Heart left ventricle (tissue), 16 donors: ENCODE measurements around the gene FAT1. TPM values are rescaled to one million over a fixed set of nuclear protein-coding genes. Genes with fewer than 3 reads are reported as not detected.

Experiments
- ATAC-seq, 4 donors: fragments of 200-7000 bp; cut with Tn5 transposase; one replicate each; pipeline ENCODE4 v1.9.1; 2020 to 2022; ENCODE audit warnings: moderate library complexity in 4 of 4, mild to moderate bottlenecking in 3 of 4, moderate number of reproducible peaks in 1 of 4
- DNase-seq, 5 donors: peaks; one replicate each; pipeline ENCODE4 v3.0.0-alpha.2; 2020
- H3K27ac ChIP-seq, 12 donors: fragments of 200-600 bp; sonication (generic) in 4 of 12; one replicate each; pipeline versions ENCODE4 v1.5.0 to v1.8.0; 2016 to 2022; ENCODE audit warnings: mild to moderate bottlenecking in 2 of 12
- H3K27me3 ChIP-seq, 9 donors: fragments of 200-600 bp; sonication (generic) in 2 of 9; one replicate each; pipeline versions ENCODE4 v1.5.1 to v1.8.0; 2016 to 2022; ENCODE audit warnings: mild to moderate bottlenecking in 3 of 9
- H3K36me3 ChIP-seq, 9 donors: fragments of 200-600 bp; sonication (generic) in 2 of 9; one replicate each; pipeline versions ENCODE4 v1.5.0 to v1.8.0; 2018 to 2022; ENCODE audit warnings: mild to moderate bottlenecking in 2 of 9
- H3K4me1 ChIP-seq, 12 donors: fragments of 200-600 bp; sonication (generic) in 4 of 12; one replicate each; pipeline versions ENCODE4 v1.5.0 to v1.8.0; 2016 to 2022; ENCODE audit warnings: mild to moderate bottlenecking in 3 of 12
- H3K4me3 ChIP-seq, 12 donors: fragments of 200-600 bp; sonication (generic) in 4 of 12; one replicate each; pipeline versions ENCODE4 v1.5.0 to v1.8.0; 2017 to 2022; ENCODE audit warnings: mild to moderate bottlenecking in 9 of 12, moderate library complexity in 4 of 12
- H3K9me3 ChIP-seq, 12 donors: fragments of 200-600 bp; sonication (generic) in 4 of 12; one replicate each; pipeline versions ENCODE4 v1.5.0 to v1.8.0; 2016 to 2022; ENCODE audit warnings: mild to moderate bottlenecking in 1 of 12
- CTCF ChIP-seq, 12 donors: fragments of 200-600 bp; sonication (generic) in 4 of 12; IDR thresholded peaks; one replicate each; pipeline versions ENCODE4 v1.5.0 to v1.8.0; 2018 to 2022; ENCODE audit warnings: antibody characterized with exemption in 12 of 12, mild to moderate bottlenecking in 5 of 12
- POLR2A ChIP-seq, 2 donors: fragments of 450-650 bp; IDR thresholded peaks; one replicate each; pipeline ENCODE4 v1.6.1; 2017; ENCODE audit warnings: antibody characterized with exemption in 2 of 2, mild to moderate bottlenecking in 2 of 2, moderate library complexity in 2 of 2
- WGBS, 4 donors: extraction: QIAGEN DNeasy Blood & Tissue Kit in 2 of 4; methylation state at CpG; one replicate each; pipeline versions ENCODE4 v1.1.5 to v1.1.7; 2013 to 2018; 5-methylcytosine and 5-hydroxymethylcytosine counted together
- intact Hi-C, 10 donors: fragments of 100-400 bp; cut with DNase I; formaldehyde crosslinking; loops; one replicate each; pipeline versions ENCODE4 v1.11.1 to v1.14.2; 2022
- polyA plus RNA-seq, 2 donors: library from polyadenylated mRNA; stranded (reverse); fragments of 200-250 nt; gene quantifications; one replicate each; pipeline ENCODE4 v1.2.3, GENCODE V29; 2013
- total RNA-seq, 9 donors: library from RNA; depleted of rRNA in 2 of 9; stranded (reverse); fragments of >200 nt in 2 of 9; fragmentation: NEBNext Ultra II Directional in 3 of 9; extraction: Animal tissue kit (Norgen Biotek cat#: 25700) in 3 of 9; gene quantifications; one replicate each; pipeline versions ENCODE4 v1.1.0 to v1.2.4, GENCODE V29; 2016 to 2023
- donor health status: ischemic (EF 13 %, LVEDD 7.1; RV severe dilation, severe dysfunction).
- donor health status: healthy with polysubstance abuse.
- donor health status: DM: no; HTN: yes; CAD: no.
- donor health status: DM: no; HTN: no; CAD: no.
- donor health status: ischemic (EF 25% LVEDD 6.9; RV normal size, moderate dysfunction).
- donor health status: ischemic (EF 25% LVEDD 5.7; RV mildly dilated, moderate dysfunction).
- donor health status: healthy.
- donor health status: DM: yes; HTN: yes; CAD: no.
- donor health status: ischemic (EF 35%, LVEDD 5.7; RV mildly dilated, moderate dysfunction).
- donor health status: nonischemic (EF 11% LVEDD 7.7; RV severe dilation, severe dysfunction).
- donor health status: DM: yes; HTN: yes; CAD: no.
- donor health status: PGD.
- donor health status: ischemic (EF 29% LVEDD 5.4; RV normal size, mild dysfunction).
- donor health status: nonischemic (EF 23%, LVEDD 6.1; RV moderate dilation, normal function).

The FAT1 gene
- total and polyA plus RNA-seq, 11 donors = 15.2 to 151 (median 65.9) TPM

- H3K9me3 ChIP-seq = no peaks in the 10 kb centered on the region
- ATAC-seq (peak in 3 of 4 donors; percentile 59 to 71 (median 61)), DNase-seq (peak; percentile 41 to 75 (median 63))
- no peak overlapping the region for H3K27ac ChIP-seq
- no peak for TF ChIP-seq POLR2A (IDR thresholded peaks at IDR 0.05)
- peak; percentile 82 to 94 (median 91) for TF ChIP-seq CTCF (IDR thresholded peaks at IDR 0.05)
- H3K27me3 ChIP-seq = no peaks in the 10 kb centered on the region
- H3K36me3 ChIP-seq = peaks cover 0 to 45% (median 19%) of the 10 kb centered on the region in 9 donors
- H3K4me3 ChIP-seq = no peak overlapping the region
- peaks cover 0 to 16% (median 0%) of the 10 kb centered on the region in 12 donors for H3K4me1 ChIP-seq
- WGBS, 4 donors = 28 to 32% (median 30%) methylated on average over 4 of the region's 4 CpGs
- intact Hi-C loops = loop anchor here (1.0 to 10.0 kb wide), 11 partner anchors 103 to 523 kb away; partner anchors contain the start of gene TLR3 (in 3 of the 10)
Observed at GRCh38 chr4:186587416-186588018, 136.1 kb downstream of the FAT1 start.

GRCh38 chr4:186586205-186586604, 137.5 kb downstream of the FAT1 start:
- Histone ChIP-seq H3K36me3 (peaks cover 0 to 38% (median 12%) of the 10 kb centered on the region in 9 donors), H3K27ac (peak overlapping the region in 1 of 12 donors; percentile 22), H3K27me3 (no peaks in the 10 kb centered on the region), H3K9me3 (peaks cover 0 to 12% (median 0%) of the 10 kb centered on the region in 12 donors), H3K4me3 (no peak overlapping the region), H3K4me1 (peaks cover 0 to 16% (median 0%) of the 10 kb centered on the region in 12 donors)
- ATAC-seq = peak; percentile 46 to 74 (median 58)
- WGBS, 4 donors = 46 to 64% (median 59%) methylated on average over 8 of the region's 8 CpGs
- intact Hi-C loops = loop anchor here in 9 of 10 donors (2.0 to 10.0 kb wide), 9 partner anchors 101 to 521 kb away; partner anchors contain the start of gene TLR3 (in 3 of the 9)
- DNase-seq = peak in 1 of 5 donors; percentile 11
- TF ChIP-seq CTCF (IDR thresholded peaks at IDR 0.05) (no peak), POLR2A (IDR thresholded peaks at IDR 0.05) (no peak)

GRCh38 chr4:186584912-186585311, 138.7 kb downstream of the FAT1 start:
- DNase-seq = no peak
- Histone ChIP-seq H3K27me3 (no peaks in the 10 kb centered on the region), H3K36me3 (peaks cover 0 to 28% (median 12%) of the 10 kb centered on the region in 9 donors), H3K4me3 (no peak overlapping the region), H3K4me1 (peaks cover 0 to 16% (median 0%) of the 10 kb centered on the region in 12 donors), H3K27ac (no peak overlapping the region), H3K9me3 (peaks cover 0 to 12% (median 0%) of the 10 kb centered on the region in 12 donors)
- 47 to 65% (median 57%) methylated on average over 6 of the region's 6 CpGs for WGBS, 4 donors
- ATAC-seq = peak in 2 of 4 donors; percentile 15 to 26
- intact Hi-C loops = loop anchor here in 8 of 10 donors (5.0 to 10.0 kb wide), 6 partner anchors 100 to 520 kb away; partner anchors contain the start of gene TLR3 (in 3 of the 8)
- TF ChIP-seq CTCF (IDR thresholded peaks at IDR 0.05) (no peak), POLR2A (IDR thresholded peaks at IDR 0.05) (no peak)

- H3K4me1 ChIP-seq = peaks cover 0 to 13% (median 0%) of the 10 kb centered on the region in 12 donors
- intact Hi-C loops = loop anchor here in 6 of 10 donors (5.0 to 10.0 kb wide), 5 partner anchors 97 to 517 kb away; partner anchors contain the start of gene TLR3 (in 1 of the 6)
- ATAC-seq (no peak), DNase-seq (no peak)
- H3K4me3 ChIP-seq = no peak overlapping the region
- no peak for TF ChIP-seq POLR2A (IDR thresholded peaks at IDR 0.05)
- no peak for TF ChIP-seq CTCF (IDR thresholded peaks at IDR 0.05)
- H3K9me3 ChIP-seq = peaks cover 0 to 12% (median 0%) of the 10 kb centered on the region in 12 donors
- WGBS, 4 donors = 94 to 97% (median 96%) methylated on average over 6 of the region's 6 CpGs
- H3K27me3 ChIP-seq = no peaks in the 10 kb centered on the region
- peaks cover 0 to 4% (median 0%) of the 10 kb centered on the region in 9 donors for H3K36me3 ChIP-seq
- H3K27ac ChIP-seq = no peak overlapping the region
Observed at GRCh38 chr4:186581421-186581820, 142.2 kb downstream of the FAT1 start.
